NCI-H748 (cell line): ENCODE data around the gene CFL1.
A peak's percentile ranks its signal among the peaks of the same experiment; 100 is the strongest.
"Not testable (repeated sequence)": the region's sequence is repeated elsewhere in the genome, so short reads cannot be mapped to it uniquely, and the experiment has no call there.

Experiments
- DNase-seq: peaks from one replicate; lab custom pipeline; 2025; ENCODE audit not compliant: unreplicated experiment; lab: John Stamatoyannopoulos, UW

Gene CFL1

DNA sequence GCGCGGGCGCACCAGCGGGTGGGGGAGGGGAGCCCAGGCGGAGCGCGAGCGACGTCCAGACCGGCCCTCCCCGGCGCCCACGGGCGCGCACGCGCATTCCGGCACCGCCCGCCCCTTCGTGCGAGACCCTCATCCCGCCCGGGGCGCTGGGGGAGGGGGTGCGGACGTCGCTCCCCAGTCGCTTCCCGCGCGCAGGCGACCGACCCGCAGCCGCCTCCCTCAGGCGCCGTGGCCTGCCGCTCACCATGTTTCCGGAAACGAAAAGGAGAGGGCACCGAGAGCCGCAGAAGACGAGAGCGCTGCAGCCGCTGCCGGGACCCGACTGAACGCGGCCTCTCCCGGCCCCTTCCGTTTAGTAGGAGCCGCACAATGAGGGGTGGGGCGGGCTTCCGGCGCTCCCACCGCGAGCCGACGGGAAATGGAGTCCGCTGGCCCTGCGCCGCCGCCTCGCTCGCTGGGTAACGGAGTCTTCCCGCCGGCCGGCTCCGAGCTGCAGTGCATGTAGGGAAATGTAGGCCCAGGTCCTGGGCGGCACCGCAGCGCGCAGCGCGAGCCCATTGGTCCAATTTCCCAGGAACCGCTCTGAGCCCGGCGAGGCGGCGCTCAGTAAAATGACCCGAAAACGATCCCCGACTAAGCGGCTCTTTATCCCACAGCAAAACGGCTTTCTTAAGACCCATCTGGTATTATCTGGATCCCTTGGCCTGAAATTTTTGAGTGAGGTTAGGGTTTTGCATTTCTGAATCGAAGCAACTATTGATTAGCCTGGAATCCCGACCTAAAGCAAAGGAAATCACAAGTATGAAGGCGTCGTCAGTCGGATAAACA is at the start of gene CFL1:
Gene CFL1, minus strand, starts transcription at position 328 of the 828 bp plus-strand sequence. Its CDS starts 81 bp downstream, at position 247.
- DNase-seq = peak; percentile 98

GRCh38 chr11:65906602-65907001 is 48.6 kb upstream of the CFL1 start:
- no peak for DNase-seq

DNA sequence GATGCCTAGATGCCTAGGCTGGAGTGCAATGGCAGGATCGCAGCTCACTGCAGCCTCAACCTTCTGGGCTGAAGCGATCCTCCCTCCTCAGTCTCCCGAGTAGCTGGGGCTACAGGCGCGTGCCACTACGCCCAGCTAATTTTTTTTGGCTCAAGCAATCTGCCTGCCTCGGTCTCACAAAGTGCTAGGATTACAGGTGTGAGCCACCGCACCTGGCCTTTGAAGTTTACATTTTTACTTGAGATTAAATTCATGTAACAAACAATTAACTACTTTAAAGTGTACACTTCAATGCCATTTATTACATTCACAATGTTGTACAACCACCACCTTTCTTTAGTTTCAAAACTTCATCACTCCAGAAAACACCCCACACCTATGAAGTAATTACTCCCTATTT is 45.7 kb upstream of the CFL1 start:
- DNase-seq = no peak

DNA sequence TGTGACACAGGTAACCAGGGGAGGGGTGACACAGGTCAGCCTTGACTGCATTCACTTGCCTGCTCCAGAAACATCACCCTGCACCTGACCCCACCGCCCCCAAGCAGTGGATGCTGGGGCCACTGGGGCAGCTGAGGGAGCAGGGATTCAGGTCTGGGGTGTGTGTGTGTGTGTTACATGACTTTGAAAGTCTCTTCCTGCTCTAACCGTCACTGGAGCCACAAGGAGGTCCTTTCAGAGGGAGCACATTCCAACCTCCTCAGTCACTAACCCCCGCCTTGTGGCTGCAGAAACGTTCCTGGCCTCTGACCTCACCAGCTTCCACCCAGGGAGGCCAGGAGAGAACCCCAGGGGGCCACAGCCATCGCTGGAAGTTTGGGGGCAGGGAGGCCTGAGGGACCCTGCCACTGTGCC is 45.1 kb upstream of the CFL1 start:
- DNase-seq = no peak

DNA sequence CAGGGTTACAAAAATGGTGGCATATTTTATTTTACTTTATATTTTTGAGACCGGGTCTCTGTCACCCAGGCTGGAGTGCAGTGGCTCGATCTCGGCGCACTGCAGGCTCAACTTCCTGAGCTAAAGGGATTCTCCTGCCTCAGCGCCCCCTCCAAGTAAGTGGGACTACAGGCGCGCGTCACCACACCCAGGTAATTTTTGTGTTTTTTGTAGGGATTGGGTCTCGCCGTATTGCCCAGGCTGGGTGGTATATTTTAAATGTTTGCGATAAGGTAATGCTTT is 42.9 kb upstream of the CFL1 start:
- DNase-seq = no peak

DNA sequence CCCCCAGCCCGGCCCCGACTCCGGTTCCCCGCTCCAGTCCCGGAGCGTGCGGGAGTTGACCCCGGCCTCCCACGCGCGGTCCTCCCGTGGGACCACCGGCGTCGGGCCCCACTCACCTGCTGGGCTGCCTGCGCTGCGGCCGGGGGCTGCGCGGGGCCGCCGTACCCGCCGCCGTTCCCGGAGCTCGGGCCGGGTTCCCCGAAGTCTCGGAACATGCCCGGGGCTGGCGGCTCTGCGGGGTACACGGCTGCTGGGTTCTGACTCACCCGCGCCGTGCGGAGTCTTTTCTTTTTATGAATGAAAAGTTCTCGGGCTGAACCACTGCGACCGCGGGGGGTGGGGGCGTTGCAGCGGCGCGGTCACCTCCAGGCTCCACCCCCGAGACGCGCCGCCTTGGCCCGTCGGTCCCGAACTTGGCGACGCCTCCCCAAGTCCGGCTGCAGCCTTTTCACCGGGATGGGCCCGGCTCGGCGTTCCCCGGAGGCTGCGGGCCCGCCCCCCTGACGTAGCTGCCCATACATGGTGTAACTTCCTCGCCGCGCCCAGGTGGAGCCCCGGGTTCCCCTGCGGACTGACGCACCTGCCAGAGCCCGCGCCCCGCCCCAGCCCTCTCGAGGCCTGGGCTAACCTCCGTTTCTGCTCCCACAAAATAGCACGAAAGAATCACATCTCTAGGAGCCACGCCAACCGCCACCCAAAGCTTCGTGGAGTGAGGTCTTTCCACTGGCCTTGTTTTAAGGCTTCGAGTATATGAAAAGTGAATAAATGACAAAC is 42.3 kb upstream of the CFL1 start, which contains the start of gene FOSL1:
Gene FOSL1, minus strand, starts transcription at position 264 of the 774 bp plus-strand sequence. Its CDS starts 49 bp downstream, at position 215.
- peak; percentile 87 for DNase-seq

GRCh38 chr11:65899356-65900124 is 41.6 kb upstream of the CFL1 start:
- no peak for DNase-seq

- DNase-seq = no peak
These were observed 40.8 kb upstream of the CFL1 start for GRCh38 chr11:65898656-65899355.

DNA sequence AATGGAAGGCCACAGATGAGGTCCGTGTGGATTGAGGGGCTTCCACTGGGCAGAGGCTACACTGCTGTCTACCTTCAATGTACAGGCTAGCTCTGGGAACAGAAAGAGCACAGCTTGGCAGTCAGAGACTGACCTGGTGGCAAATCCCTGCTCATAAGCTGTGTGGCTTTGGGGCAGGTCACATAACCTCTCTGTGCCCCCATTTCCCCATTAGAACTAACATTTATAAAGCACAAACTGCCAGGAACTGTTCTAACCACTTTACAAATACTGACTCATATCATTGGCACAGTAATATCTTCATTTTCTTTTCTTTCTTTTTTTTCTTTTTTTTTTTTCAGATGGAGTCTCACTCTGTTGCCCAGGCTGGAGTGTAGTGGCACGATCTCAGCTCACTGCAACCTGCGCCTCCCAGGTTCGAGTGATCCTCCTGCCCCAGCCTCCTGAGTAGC is 39.1 kb upstream of the CFL1 start:
- no peak for DNase-seq

DNA sequence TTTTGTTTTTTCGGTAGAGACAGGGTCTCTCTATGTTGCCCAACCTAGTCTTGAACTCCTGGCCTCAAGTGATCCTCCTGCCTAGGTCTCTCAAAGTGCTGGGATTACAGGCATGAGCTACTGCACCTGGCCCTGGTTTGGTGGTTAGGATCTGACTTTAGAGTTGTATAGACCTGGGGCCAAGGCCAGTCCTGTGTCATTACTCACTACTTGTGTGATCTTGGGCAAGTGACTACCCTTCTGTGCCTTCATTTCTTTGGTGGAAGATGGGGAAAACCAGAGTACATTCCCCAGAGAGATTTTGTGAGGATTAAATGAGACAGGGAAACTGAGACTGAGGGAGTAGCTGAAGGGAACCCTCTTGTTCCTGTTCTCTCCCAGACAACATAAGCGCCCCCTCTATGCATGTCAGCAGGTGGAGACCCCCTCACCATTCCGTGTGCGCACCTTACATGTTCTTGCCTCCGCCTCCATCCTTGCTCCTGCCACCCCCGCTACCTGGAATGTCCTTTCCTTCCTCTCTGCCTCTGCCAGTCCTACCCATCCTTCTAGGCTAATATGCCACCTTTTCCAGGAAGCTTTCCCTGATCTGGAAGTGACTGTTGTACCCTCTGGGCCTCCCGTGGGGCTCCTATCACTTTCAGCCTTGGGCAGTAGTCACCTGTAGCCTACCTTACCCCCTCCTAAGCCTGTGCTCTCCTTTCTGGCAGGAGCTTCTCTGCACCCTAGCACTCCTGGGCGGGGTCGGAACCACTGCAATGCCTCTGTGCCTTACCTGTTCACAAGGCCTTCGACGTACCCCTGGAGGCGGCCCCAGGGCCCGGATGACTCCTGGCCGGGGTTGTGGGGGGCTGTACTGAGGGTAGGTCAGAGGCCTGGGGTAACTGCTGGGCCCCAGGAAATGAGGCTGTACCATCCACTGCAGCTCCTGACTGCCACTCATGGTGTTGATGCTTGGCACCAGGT is 38.3 kb upstream of the CFL1 start:
- DNase-seq = no peak

DNA sequence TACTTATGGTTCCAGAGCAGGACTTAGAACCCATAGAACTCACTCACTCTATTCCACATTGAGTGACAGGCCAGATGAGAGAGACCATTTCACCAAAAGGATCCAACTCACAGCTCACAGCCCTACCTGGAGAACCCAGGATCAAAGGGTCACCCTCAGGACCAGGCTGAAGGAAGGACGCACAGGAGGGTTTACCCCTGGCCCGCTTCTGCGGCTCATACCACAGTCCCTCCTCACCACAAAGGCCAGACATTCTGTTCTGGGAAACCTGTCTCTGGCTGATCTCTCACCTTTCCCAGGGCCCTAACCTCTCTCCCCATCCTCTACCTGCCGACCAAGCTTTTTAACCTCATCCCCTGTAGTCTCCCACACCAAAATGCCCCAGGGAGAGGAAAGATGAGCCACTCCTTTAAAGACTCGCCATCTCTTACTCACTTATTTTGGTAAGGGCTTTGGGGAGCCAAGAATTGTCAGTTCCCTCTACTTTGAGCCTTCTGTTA is 37.6 kb upstream of the CFL1 start:
- DNase-seq = no peak

DNA sequence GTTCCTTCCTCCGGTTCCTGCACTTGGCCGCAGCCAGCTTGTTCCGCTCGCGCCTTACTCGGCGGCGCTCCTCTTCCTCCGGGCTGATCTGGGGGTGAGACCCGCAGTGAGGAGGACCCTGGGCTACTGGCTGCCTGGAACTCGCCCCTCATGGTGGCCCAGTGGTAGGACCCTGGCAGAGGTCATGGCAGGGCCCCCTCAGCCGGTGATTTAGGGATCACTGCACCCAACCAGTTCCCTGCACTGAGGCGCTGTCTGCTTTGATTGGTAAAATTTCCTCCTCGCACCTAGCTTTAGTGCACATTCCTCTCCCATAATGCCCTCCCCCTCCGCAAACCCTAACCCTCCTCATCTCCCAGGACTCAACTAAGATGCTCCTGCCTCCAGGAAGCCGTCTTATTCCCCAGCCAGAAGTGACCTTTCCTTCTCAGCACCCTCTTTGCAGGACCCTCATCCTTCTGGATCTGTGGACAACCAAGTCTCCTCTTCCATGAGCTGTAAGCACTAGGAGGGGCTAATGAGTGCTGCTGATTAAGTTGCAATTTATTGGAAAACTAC is 36.1 kb upstream of the CFL1 start:
- no peak for DNase-seq

DNA sequence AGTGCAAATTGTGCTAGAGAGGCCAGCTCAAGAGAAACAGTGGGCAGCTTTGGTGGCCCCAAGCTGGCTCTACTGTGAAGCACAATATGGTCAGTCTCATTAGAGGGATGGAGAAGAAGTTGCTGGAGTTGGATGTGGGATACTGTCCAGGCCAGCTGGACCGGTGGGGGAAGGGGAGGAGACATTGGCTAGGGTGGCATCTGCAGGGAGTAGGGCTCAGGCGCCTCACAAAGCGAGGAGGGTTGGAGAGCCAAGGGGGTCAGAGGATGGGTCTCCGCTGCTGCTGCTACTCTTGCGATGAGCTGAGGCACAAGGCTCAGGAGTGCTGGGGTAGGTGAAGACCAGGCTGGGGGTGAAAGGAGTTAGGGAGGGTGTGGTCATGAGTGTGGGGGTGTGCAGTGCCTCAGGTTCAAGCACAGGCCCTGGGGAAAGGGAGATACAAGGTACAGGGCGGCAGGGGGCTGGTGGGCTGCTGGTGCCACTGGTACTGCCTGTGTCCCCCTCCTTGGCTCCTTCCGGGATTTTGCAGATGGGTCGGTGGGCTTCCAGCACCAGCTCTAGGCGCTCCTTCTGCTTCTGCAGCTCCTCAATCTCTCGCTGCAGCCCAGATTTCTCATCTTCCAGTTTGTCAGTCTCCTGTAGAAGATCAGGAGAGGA is 34.8 kb upstream of the CFL1 start:
- no peak for DNase-seq

- not testable (repeated sequence) for DNase-seq
These were observed 34.2 kb upstream of the CFL1 start for GRCh38 chr11:65892137-65892540.

GRCh38 chr11:65891219-65892136 is 33.5 kb upstream of the CFL1 start:
- peak; percentile 72 for DNase-seq

GRCh38 chr11:65890324-65891218 is 32.6 kb upstream of the CFL1 start, which contains the start of gene CCDC85B:
CCDC85B (plus strand) TSS chr11:65890673; CDS start chr11:65890784, 111 bp downstream.
- DNase-seq = peak; percentile 97
